Neural cell (in vitro differentiated cells): ENCODE data around the gene TRAPPC5. TPM values are rescaled to one million over a fixed set of nuclear protein-coding genes. Genes with fewer than 3 reads are reported as not detected.

Experiments
- H2AFZ ChIP-seq: fragments of 200-600, 300-800 bp; sonication (generic), shearing (Covaris generic); 2 replicates; pipeline ENCODE4 v1.6.0; 2014; ENCODE audit warnings: low read depth, mild to moderate bottlenecking, antibody characterized with exemption, low read length, moderate library complexity
- H3F3A ChIP-seq: fragments of 200-600 bp; shearing (Covaris generic); 2 replicates; pipeline ENCODE4 v1.6.1; 2016; ENCODE audit warnings: mild to moderate bottlenecking, moderate library complexity, mixed read lengths, antibody characterized with exemption, low read length; ENCODE audit not compliant: insufficient read depth, poor library complexity, severe bottlenecking
- H3K27ac ChIP-seq: fragments of 200-600, 300-800 bp; sonication (generic), shearing (Covaris generic); 2 replicates; pipeline ENCODE4 v1.5.1; 2014; ENCODE audit warnings: mild to moderate bottlenecking, low read length, moderate library complexity
- H3K27me3 ChIP-seq: fragments of 300-800, 200-600 bp; sonication (generic), shearing (Covaris generic); 2 replicates; pipeline ENCODE4 v1.6.0; 2014; ENCODE audit warnings: mild to moderate bottlenecking, low read depth, low read length, moderate library complexity; ENCODE audit not compliant: insufficient read depth
- H3K36me3 ChIP-seq: fragments of 300-800, 200-600 bp; sonication (generic), shearing (Covaris generic); 2 replicates; pipeline ENCODE4 v1.5.1; 2014; ENCODE audit warnings: mild to moderate bottlenecking, antibody characterized with exemption, low read length, moderate library complexity; ENCODE audit not compliant: insufficient read depth
- H3K4me2 ChIP-seq: fragments of 300-800, 200-600 bp; sonication (generic), shearing (Covaris generic); 2 replicates; pipeline ENCODE4 v1.6.0; 2014; ENCODE audit warnings: mild to moderate bottlenecking, low read length
- H3K4me3 ChIP-seq: fragments of 300-800, 200-600 bp; sonication (generic), shearing (Covaris generic); 2 replicates; pipeline ENCODE4 v1.5.1; 2014; ENCODE audit warnings: mild to moderate bottlenecking, low read length, moderate library complexity
- H3K79me2 ChIP-seq: fragments of 200-600 bp; shearing (Covaris generic); replicated peaks from 2 replicates; pipeline ENCODE4 v1.6.0; 2014; ENCODE audit warnings: mild to moderate bottlenecking, low read length, moderate library complexity; ENCODE audit not compliant: insufficient read depth
- H3K9ac ChIP-seq: fragments of 300-800, 200-600 bp; sonication (generic), shearing (Covaris generic); 2 replicates; pipeline ENCODE4 v1.6.1; 2016; ENCODE audit warnings: mild to moderate bottlenecking, low read length, mixed read lengths
- H3K9me2 ChIP-seq: fragments of 200-600 bp; shearing (Covaris generic); 2 replicates; pipeline ENCODE4 v1.6.1; 2016; ENCODE audit warnings: mild to moderate bottlenecking, low read length, mixed read lengths; ENCODE audit not compliant: insufficient read depth
- H3K9me3 ChIP-seq: fragments of 200-600, 300-800 bp; sonication (generic), shearing (Covaris generic); 2 replicates; pipeline ENCODE4 v1.6.1; 2016; ENCODE audit warnings: mild to moderate bottlenecking, mixed run types, low read length, moderate library complexity, mixed read lengths
- H4K20me1 ChIP-seq: fragments of 200-600 bp; shearing (Covaris generic); 2 replicates; pipeline ENCODE4 v1.6.1; 2016; ENCODE audit warnings: mild to moderate bottlenecking, mixed run types; ENCODE audit not compliant: insufficient read depth
- EP300 ChIP-seq: fragments of 450-650 bp; conservative IDR thresholded peaks from 2 replicates; pipeline ENCODE4 v1.6.1; 2014; ENCODE audit warnings: antibody characterized with exemption, mild to moderate bottlenecking, moderate library complexity; ENCODE audit not compliant: poor library complexity, severe bottlenecking
- EZH2 ChIP-seq: fragments of 200-600, 300-800 bp; shearing (Covaris generic), sonication (generic); IDR thresholded peaks from 2 replicates; pipeline ENCODE4 v1.6.1; 2014; ENCODE audit warnings: antibody characterized with exemption, low read length, borderline replicate concordance, mild to moderate bottlenecking; ENCODE audit not compliant: insufficient read depth, poor library complexity, severe bottlenecking
- MXI1 ChIP-seq: fragments of 450-650 bp; conservative IDR thresholded peaks from 2 replicates; pipeline ENCODE4 v1.6.1; 2014; ENCODE audit warnings: antibody characterized with exemption, mild to moderate bottlenecking; ENCODE audit not compliant: poor library complexity, severe bottlenecking
- POLR2AphosphoS5 ChIP-seq: IDR thresholded peaks from 2 replicates; pipeline ENCODE4 v1.6.1; 2012
- RAD21 ChIP-seq: fragments of 450-650 bp; conservative IDR thresholded peaks from 2 replicates; pipeline ENCODE4 v1.6.1; 2014; ENCODE audit warnings: antibody characterized with exemption, mild to moderate bottlenecking, moderate library complexity
- SMC3 ChIP-seq: fragments of 450-650 bp; conservative IDR thresholded peaks from 2 replicates; pipeline ENCODE4 v1.6.1; 2014; ENCODE audit warnings: antibody characterized with exemption, mild to moderate bottlenecking, moderate library complexity; ENCODE audit not compliant: poor library complexity
- TAF1 ChIP-seq: IDR thresholded peaks from 2 replicates; pipeline ENCODE4 v1.6.1; 2012; ENCODE audit warnings: low read depth
- polyA plus RNA-seq: library from polyadenylated mRNA; depleted of rRNA; stranded (reverse); fragments of >200 nt; gene quantifications from 2 replicates; pipeline ENCODE4 v1.2.3, GENCODE V29; 2014
- TF ChIP-seq, protein P1 (sequence below): fragments of 450-650 bp; IDR thresholded peaks from 2 replicates; pipeline ENCODE4 v1.5.1; 2014; ENCODE audit warnings: antibody characterized with exemption, mild to moderate bottlenecking, moderate library complexity; ENCODE audit not compliant: poor library complexity, severe bottlenecking
- TF ChIP-seq, protein P2 (sequence below): IDR thresholded peaks from 2 replicates; pipeline ENCODE4 v1.6.1; 2012; ENCODE audit warnings: borderline replicate concordance

TRAPPC5 gene
- polyA plus RNA-seq, 1 donor from 2014 or later: 88.5 TPM

DNA sequence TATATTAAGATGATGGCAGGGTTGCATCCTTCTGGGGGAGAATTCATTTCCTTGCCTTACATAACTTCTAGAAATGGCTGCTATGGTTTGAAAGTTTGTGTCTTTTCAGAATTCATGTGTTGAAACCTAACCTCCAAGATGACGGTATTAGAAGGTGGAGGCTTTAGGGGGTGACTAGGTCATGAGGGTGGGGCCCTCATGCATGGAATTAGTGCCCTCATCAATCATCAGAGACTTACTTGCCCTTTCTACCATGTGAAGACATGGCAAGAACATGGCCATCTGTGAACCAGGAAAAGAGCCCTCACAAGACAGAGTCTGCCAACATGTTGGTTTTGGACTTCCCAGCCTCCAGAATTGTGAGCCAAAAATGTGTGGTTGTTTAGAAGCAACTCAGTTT lies 36.1 kb downstream of the TRAPPC5 start:
- H3K36me3 ChIP-seq: no peaks in the 10 kb centered on the region
- H3K9me3 ChIP-seq: no peaks in the 10 kb centered on the region
- H3K79me2 ChIP-seq: no peaks in the 10 kb centered on the region
- TF ChIP-seq SMC3 (no peak), POLR2AphosphoS5 (no peak), TAF1 (no peak), RAD21 (no peak), EP300 (no peak), EZH2 (no peak)
- TF ChIP-seq, protein P1, sequence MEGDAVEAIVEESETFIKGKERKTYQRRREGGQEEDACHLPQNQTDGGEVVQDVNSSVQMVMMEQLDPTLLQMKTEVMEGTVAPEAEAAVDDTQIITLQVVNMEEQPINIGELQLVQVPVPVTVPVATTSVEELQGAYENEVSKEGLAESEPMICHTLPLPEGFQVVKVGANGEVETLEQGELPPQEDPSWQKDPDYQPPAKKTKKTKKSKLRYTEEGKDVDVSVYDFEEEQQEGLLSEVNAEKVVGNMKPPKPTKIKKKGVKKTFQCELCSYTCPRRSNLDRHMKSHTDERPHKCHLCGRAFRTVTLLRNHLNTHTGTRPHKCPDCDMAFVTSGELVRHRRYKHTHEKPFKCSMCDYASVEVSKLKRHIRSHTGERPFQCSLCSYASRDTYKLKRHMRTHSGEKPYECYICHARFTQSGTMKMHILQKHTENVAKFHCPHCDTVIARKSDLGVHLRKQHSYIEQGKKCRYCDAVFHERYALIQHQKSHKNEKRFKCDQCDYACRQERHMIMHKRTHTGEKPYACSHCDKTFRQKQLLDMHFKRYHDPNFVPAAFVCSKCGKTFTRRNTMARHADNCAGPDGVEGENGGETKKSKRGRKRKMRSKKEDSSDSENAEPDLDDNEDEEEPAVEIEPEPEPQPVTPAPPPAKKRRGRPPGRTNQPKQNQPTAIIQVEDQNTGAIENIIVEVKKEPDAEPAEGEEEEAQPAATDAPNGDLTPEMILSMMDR: no peak
- TF ChIP-seq, protein P2, sequence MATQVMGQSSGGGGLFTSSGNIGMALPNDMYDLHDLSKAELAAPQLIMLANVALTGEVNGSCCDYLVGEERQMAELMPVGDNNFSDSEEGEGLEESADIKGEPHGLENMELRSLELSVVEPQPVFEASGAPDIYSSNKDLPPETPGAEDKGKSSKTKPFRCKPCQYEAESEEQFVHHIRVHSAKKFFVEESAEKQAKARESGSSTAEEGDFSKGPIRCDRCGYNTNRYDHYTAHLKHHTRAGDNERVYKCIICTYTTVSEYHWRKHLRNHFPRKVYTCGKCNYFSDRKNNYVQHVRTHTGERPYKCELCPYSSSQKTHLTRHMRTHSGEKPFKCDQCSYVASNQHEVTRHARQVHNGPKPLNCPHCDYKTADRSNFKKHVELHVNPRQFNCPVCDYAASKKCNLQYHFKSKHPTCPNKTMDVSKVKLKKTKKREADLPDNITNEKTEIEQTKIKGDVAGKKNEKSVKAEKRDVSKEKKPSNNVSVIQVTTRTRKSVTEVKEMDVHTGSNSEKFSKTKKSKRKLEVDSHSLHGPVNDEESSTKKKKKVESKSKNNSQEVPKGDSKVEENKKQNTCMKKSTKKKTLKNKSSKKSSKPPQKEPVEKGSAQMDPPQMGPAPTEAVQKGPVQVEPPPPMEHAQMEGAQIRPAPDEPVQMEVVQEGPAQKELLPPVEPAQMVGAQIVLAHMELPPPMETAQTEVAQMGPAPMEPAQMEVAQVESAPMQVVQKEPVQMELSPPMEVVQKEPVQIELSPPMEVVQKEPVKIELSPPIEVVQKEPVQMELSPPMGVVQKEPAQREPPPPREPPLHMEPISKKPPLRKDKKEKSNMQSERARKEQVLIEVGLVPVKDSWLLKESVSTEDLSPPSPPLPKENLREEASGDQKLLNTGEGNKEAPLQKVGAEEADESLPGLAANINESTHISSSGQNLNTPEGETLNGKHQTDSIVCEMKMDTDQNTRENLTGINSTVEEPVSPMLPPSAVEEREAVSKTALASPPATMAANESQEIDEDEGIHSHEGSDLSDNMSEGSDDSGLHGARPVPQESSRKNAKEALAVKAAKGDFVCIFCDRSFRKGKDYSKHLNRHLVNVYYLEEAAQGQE: no peak
- H3K27me3 ChIP-seq: no peaks in the 10 kb centered on the region
- no peaks in the 10 kb centered on the region for H4K20me1 ChIP-seq
- H3K9me2 ChIP-seq: no peaks in the 10 kb centered on the region
- H3K27ac ChIP-seq: no peak overlapping the region
- no peak overlapping the region for H3K9ac ChIP-seq
- no peak overlapping the region for H3K4me3 ChIP-seq
- H3F3A ChIP-seq: no peaks in the 10 kb centered on the region
- no peak overlapping the region for H3K4me2 ChIP-seq
- no peak overlapping the region for H2AFZ ChIP-seq

DNA sequence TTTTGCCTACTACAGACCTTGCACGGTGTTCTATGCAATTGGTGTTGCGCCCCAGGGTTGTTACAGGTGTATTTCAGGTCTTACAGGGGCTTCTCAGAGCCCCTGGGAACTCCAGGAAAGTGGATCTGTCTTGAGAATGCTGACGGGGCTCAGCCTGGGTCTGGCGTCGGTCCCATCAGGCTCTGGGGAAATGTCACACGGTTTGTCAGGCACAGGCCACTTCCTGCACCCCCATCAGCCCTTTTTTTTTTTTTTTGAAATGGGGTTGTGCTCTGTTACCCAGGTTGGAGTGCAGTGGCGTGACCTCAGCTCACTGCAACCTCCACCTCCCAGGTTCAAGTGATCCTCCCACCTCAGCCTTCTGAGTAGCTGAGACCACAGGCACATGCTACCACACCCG lies 38.0 kb downstream of the TRAPPC5 start:
- TF ChIP-seq RAD21: no peak
- no peak for TF ChIP-seq TAF1
- TF ChIP-seq SMC3: no peak
- Histone ChIP-seq H3K36me3 (no peaks in the 10 kb centered on the region), H3K27ac (no peak overlapping the region), H3K9me2 (no peaks in the 10 kb centered on the region), H4K20me1 (no peaks in the 10 kb centered on the region), H3K79me2 (no peaks in the 10 kb centered on the region), H3K4me3 (no peak overlapping the region), H3K9me3 (no peaks in the 10 kb centered on the region), H3F3A (no peaks in the 10 kb centered on the region), H3K4me2 (no peak overlapping the region), H3K27me3 (no peaks in the 10 kb centered on the region), H2AFZ (no peak overlapping the region), H3K9ac (no peak overlapping the region)

DNA sequence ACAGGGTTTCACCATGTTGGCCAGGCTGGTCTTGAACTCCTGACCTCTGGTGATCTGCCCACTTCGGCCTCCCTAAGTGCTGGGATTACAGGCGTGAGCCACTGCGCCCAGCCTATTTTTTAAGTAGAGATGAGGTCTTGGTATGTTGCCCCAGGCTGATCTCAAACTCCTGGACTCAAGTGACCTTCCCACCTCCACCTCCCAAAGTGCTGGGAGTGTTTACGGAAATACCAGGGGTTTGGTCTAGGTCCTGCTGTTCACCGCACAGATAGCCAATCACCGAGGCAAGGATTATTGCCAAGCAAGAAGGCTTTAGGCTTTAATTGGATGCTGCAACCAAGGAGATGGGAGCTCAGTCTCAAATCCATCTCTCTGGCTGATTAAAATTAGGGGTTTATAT lies 39.7 kb downstream of the TRAPPC5 start:
- Histone ChIP-seq H3K9ac (no peak overlapping the region), H3K4me3 (no peak overlapping the region), H3K79me2 (no peaks in the 10 kb centered on the region), H3K9me2 (no peaks in the 10 kb centered on the region), H2AFZ (no peak overlapping the region), H4K20me1 (no peaks in the 10 kb centered on the region), H3F3A (no peaks in the 10 kb centered on the region), H3K4me2 (no peak overlapping the region), H3K27ac (no peak overlapping the region), H3K36me3 (no peaks in the 10 kb centered on the region), H3K27me3 (no peaks in the 10 kb centered on the region), H3K9me3 (no peaks in the 10 kb centered on the region)
- TF ChIP-seq RAD21 (no peak), MXI1 (no peak), SMC3 (no peak), EP300 (no peak), TAF1 (no peak), EZH2 (no peak), POLR2AphosphoS5 (no peak)
- TF ChIP-seq, protein P2: no peak
- TF ChIP-seq, protein P1: no peak
